Caco-2 (cell line): Measurements from ENCODE around the gene RAB3IL1. TPM values are rescaled to one million over a fixed set of nuclear protein-coding genes. Genes with fewer than 3 reads are reported as not detected.

Source experiments
- BruUV-seq: library from RNA; stranded (reverse); fragments of 400-500 nt; replicated peaks from 2 replicates; lab custom pipeline; 2021; lab: Mats Ljungman, UMichigan
- CTCF ChIA-PET: fragments of 300-600 bp; sonication (Branson Sonifier 250); formaldehyde crosslinking; loops from one replicate; lab custom pipeline; 2022; ENCODE audit warnings: antibody characterized with exemption; lab: Charles Lee
- POLR2A ChIA-PET: fragments of 300-600 bp; sonication (Branson Sonifier 250); formaldehyde crosslinking; loops from one replicate; lab custom pipeline; 2022; ENCODE audit warnings: antibody characterized with exemption; lab: Charles Lee
- DNase-seq, 2 experiments: peaks; one replicate each; pipeline versions ENCODE4 v3.0.0 to v3.0.0-alpha.2; 2020 to 2022
- H3K27me3 ChIP-seq: replicated peaks from 2 replicates; pipeline ENCODE4 v1.6.0; 2011; ENCODE audit warnings: low read length; ENCODE audit not compliant: control insufficient read depth, insufficient read depth
- H3K36me3 ChIP-seq: 2 replicates; pipeline ENCODE4 v1.5.1; 2011; ENCODE audit warnings: low read length; ENCODE audit not compliant: control insufficient read depth, insufficient read depth
- H3K4me1 ChIP-seq: fragments of 250-450 bp; sonication (Bioruptor Pico); 2 replicates; pipeline ENCODE4 v1.5.1; 2020; ENCODE audit warnings: mild to moderate bottlenecking
- H3K4me3 ChIP-seq: 2 replicates; pipeline ENCODE4 v1.5.1; 2011; ENCODE audit warnings: low read depth, mild to moderate bottlenecking, control low read depth, low read length
- H3K9me3 ChIP-seq: fragments of 250-450 bp; sonication (Bioruptor Pico); 2 replicates; pipeline ENCODE4 v1.5.1; 2020; ENCODE audit warnings: mild to moderate bottlenecking, moderate library complexity
- H3K27ac Mint-ChIP-seq: one replicate; pipeline ENCODE4 v1.8.0; 2022; ENCODE audit warnings: mixed read lengths; ENCODE audit not compliant: unreplicated experiment
- H3K27me3 Mint-ChIP-seq: one replicate; pipeline ENCODE4 v1.8.0; 2022; ENCODE audit warnings: mixed read lengths; ENCODE audit not compliant: insufficient read depth, unreplicated experiment
- H3K36me3 Mint-ChIP-seq: one replicate; pipeline ENCODE4 v1.8.0; 2022; ENCODE audit warnings: mild to moderate bottlenecking, mixed read lengths; ENCODE audit not compliant: insufficient read depth, unreplicated experiment
- H3K4me1 Mint-ChIP-seq: one replicate; pipeline ENCODE4 v1.8.0; 2022; ENCODE audit warnings: low read depth, mixed read lengths; ENCODE audit not compliant: unreplicated experiment
- H3K4me3 Mint-ChIP-seq: one replicate; pipeline ENCODE4 v1.8.0; 2022; ENCODE audit warnings: mild to moderate bottlenecking, moderate library complexity, mixed read lengths; ENCODE audit not compliant: unreplicated experiment
- H3K9me3 Mint-ChIP-seq: one replicate; pipeline ENCODE4 v1.8.0; 2022; ENCODE audit warnings: mixed read lengths; ENCODE audit not compliant: unreplicated experiment
- intact Hi-C: fragments of 100-400 bp; cut with micrococcal nuclease; formaldehyde crosslinking; loops from one replicate; pipeline ENCODE4 v1.10.0; 2022; ENCODE audit not compliant: unreplicated experiment
- total RNA-seq: library from RNA; stranded (reverse); gene quantifications from 2 replicates; pipeline ENCODE4 v1.2.3, GENCODE V29; 2022
- TF ChIP-seq, protein P1 (sequence below), 2 experiments: fragments of 200-600 bp in 1 of 2; IDR thresholded peaks; 1 replicate in 1 of 2; 2 replicates in 1 of 2; pipeline versions ENCODE4 v1.5.1 to v1.8.0; 2011 to 2022; ENCODE audit warnings: antibody characterized with exemption in 1 of 2, control low read depth in 1 of 2, inconsistent platforms in 1 of 2, low read depth in 1 of 2, low read length in 1 of 2, mild to moderate bottlenecking in 1 of 2, moderate library complexity in 1 of 2; ENCODE audit not compliant: insufficient read depth in 1 of 2, severe bottlenecking in 1 of 2, unreplicated experiment in 1 of 2

The RAB3IL1 gene
- total RNA-seq, 1 experiment from 2014 or later, result 10.6 TPM

DNA sequence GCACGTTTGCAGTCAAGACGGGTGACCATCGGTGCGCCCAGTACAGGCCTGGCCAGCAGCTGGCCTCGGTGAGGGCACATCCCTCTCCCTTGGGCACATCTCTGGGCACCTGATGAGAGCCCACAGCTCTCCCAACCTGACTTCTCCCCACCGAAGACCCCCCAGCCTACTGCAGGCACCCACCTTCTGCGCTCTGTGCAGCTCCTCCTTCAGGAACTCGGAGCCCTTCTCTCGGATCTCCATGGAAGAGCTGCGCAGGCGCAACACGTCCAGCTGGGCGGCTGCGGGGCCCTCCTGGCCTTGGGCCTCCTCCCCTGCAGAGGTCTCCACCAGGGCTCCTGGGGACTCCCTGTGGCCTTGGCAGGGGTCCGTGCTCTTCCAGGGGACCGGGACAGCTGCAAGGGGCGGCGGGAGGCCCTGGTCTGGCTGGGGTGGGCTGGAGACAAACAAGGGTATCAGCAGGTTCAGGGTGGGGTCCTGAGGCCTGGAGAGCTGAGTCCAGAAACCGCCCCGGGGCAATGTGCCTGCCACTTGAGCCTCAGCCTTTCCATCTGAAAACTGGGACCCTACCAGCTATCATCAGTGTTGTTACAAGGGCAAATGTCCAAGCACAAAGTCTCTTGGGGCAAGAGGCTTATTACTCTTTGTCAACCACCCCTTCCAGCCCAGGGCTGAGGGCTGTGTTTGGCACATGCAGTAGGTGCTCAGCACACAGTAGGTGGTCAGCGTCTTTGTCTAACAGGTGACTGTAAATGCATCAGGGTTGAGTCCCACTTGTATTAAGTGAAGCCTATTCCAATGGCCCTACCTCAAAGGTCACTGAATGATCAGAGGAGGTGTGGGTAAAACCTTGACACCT is 9.3 kb downstream of the RAB3IL1 start:
- no peaks in the 10 kb centered on the region for H3K27me3 ChIP-seq
- intact Hi-C loops, result no loop called here
- no peak for DNase-seq
- no peaks in the 10 kb centered on the region for H3K4me1 ChIP-seq
- no peak overlapping the region for H3K4me3 ChIP-seq
- no peaks in the 10 kb centered on the region for H3K9me3 ChIP-seq
- Mint-ChIP-seq H3K9me3 (no peaks in the 10 kb centered on the region), H3K36me3 (no peaks in the 10 kb centered on the region), H3K4me1 (no peaks in the 10 kb centered on the region), H3K27me3 (no peaks in the 10 kb centered on the region), H3K4me3 (no peak overlapping the region), H3K27ac (no peak overlapping the region)
- BruUV-seq, result no TSS peak
- CTCF ChIA-PET, result interaction anchor here (0.5 to 2.4 kb wide), 5 partner anchors 9 to 102 kb away, joined by 3 to 14 read pairs (median 6); no protein-coding TSS in a partner anchor
- TF ChIP-seq, protein P1, sequence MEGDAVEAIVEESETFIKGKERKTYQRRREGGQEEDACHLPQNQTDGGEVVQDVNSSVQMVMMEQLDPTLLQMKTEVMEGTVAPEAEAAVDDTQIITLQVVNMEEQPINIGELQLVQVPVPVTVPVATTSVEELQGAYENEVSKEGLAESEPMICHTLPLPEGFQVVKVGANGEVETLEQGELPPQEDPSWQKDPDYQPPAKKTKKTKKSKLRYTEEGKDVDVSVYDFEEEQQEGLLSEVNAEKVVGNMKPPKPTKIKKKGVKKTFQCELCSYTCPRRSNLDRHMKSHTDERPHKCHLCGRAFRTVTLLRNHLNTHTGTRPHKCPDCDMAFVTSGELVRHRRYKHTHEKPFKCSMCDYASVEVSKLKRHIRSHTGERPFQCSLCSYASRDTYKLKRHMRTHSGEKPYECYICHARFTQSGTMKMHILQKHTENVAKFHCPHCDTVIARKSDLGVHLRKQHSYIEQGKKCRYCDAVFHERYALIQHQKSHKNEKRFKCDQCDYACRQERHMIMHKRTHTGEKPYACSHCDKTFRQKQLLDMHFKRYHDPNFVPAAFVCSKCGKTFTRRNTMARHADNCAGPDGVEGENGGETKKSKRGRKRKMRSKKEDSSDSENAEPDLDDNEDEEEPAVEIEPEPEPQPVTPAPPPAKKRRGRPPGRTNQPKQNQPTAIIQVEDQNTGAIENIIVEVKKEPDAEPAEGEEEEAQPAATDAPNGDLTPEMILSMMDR (IDR thresholded peaks at IDR 0.05; ENCODE audit: insufficient read depth in 1 of 2, low read depth in 1 of 2, low read length in 1 of 2, severe bottlenecking in 1 of 2, unreplicated experiment in 1 of 2), result no peak
- POLR2A ChIA-PET, result no interaction called here
- H3K36me3 ChIP-seq, result no peaks in the 10 kb centered on the region

DNA sequence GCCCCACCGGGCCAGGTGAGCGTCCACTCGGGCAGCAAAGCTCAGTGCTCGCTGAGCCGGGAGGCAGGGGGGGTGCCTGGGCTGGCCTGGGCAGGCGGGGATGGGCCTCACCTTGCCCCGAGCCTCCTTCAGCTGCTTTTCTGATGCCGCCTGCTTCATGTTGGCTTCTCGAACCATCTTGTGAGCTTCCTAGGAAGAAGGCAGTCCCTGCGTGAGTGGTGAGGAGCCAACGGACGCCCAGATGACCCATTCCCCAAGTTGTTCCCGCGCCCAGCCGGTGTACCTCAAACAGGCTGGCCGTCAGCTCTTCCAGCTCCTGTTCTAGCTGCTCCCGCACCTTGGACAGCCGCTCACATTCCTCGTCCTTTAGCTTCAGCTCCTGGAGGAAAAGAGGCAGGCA is 10.1 kb downstream of the RAB3IL1 start:
- Histone ChIP-seq H3K36me3 (no peaks in the 10 kb centered on the region), H3K4me3 (no peak overlapping the region), H3K27me3 (no peaks in the 10 kb centered on the region), H3K4me1 (no peaks in the 10 kb centered on the region), H3K9me3 (no peaks in the 10 kb centered on the region)
- no peaks in the 10 kb centered on the region for H3K4me1 Mint-ChIP-seq
- no peaks in the 10 kb centered on the region for H3K36me3 Mint-ChIP-seq
- no peaks in the 10 kb centered on the region for H3K27me3 Mint-ChIP-seq
- no peak for DNase-seq
- ChIA-PET POLR2A (no interaction called here), CTCF (interaction anchor here (0.6 to 2.3 kb wide), 3 partner anchors 8 to 103 kb away, joined by 3 to 14 read pairs (median 3); no protein-coding TSS in a partner anchor)
- intact Hi-C loops, result no loop called here
- BruUV-seq, result no TSS peak
- TF ChIP-seq, protein P1 (IDR thresholded peaks at IDR 0.05; ENCODE audit: insufficient read depth in 1 of 2, low read depth in 1 of 2, low read length in 1 of 2, severe bottlenecking in 1 of 2, unreplicated experiment in 1 of 2), result no peak
- H3K4me3 Mint-ChIP-seq, result no peak overlapping the region
- no peak overlapping the region for H3K27ac Mint-ChIP-seq
- no peaks in the 10 kb centered on the region for H3K9me3 Mint-ChIP-seq

DNA sequence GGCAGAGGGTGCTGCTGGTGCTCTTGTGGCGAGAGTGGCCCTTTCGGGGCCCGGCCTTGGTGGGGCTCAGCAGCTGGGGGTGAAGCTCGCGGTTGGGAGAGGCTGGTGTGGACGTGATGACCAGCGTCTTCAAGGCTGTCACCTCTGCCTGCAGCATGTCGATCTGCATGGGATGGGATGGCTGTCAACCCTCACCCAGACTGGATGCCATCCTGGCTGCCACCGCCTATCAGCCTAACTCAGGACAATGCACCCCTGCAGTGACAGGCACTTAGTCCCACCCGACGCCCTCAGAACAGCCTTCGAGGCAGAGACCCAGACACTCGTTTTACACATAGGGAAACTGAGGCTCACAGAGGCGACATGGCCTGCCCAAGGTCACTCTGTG is 10.8 kb downstream of the RAB3IL1 start:
- ChIA-PET CTCF (no interaction called here), POLR2A (no interaction called here)
- Mint-ChIP-seq H3K4me1 (no peaks in the 10 kb centered on the region), H3K4me3 (no peak overlapping the region), H3K27me3 (no peaks in the 10 kb centered on the region), H3K36me3 (no peaks in the 10 kb centered on the region), H3K9me3 (no peaks in the 10 kb centered on the region), H3K27ac (no peak overlapping the region)
- DNase-seq, result no peak
- intact Hi-C loops, result no loop called here
- no peaks in the 10 kb centered on the region for H3K36me3 ChIP-seq
- H3K4me1 ChIP-seq, result no peaks in the 10 kb centered on the region
- no peak overlapping the region for H3K4me3 ChIP-seq
- TF ChIP-seq, protein P1 (IDR thresholded peaks at IDR 0.05; ENCODE audit: insufficient read depth in 1 of 2, low read depth in 1 of 2, low read length in 1 of 2, severe bottlenecking in 1 of 2, unreplicated experiment in 1 of 2), result no peak
- H3K9me3 ChIP-seq, result no peaks in the 10 kb centered on the region
- H3K27me3 ChIP-seq, result no peaks in the 10 kb centered on the region
- BruUV-seq, result no TSS peak
